GM18517 (cell line): Measurements from ENCODE around the gene POU4F3.

Experiments
- ATAC-seq: cut with Tn5 transposase; IDR thresholded peaks from one replicate; pipeline ENCODE4 v1.9.1; 2021; ENCODE audit warnings: mild to moderate bottlenecking, moderate library complexity; ENCODE audit not compliant: unreplicated experiment

Gene POU4F3

DNA sequence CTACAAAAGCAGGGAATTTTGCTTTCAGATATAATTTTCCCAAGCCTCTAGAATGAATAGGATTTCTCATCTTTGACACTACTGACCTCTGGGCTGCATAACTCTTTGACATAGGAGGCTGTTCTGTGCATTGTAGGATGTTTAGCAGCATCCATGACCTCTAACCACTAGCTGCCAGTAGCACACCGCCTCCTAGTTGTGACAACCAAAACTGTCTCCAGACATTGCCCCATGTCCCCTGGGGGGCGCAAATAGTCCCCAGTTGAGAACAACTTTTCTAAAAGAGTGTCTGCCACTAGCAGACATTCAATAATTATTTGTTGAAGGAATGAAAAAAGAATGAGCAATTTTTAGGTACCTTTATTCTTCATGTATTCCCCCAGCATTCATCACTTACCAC lies 51.8 kb downstream of the POU4F3 start:
- ATAC-seq: no peak
